GM19438 (cell line): ENCODE results near the gene EVI5L.

Source experiments
- ATAC-seq: cut with Tn5 transposase; IDR thresholded peaks from one replicate; pipeline ENCODE4 v1.9.1; 2021; ENCODE audit warnings: low read depth; ENCODE audit not compliant: unreplicated experiment

Gene EVI5L

DNA sequence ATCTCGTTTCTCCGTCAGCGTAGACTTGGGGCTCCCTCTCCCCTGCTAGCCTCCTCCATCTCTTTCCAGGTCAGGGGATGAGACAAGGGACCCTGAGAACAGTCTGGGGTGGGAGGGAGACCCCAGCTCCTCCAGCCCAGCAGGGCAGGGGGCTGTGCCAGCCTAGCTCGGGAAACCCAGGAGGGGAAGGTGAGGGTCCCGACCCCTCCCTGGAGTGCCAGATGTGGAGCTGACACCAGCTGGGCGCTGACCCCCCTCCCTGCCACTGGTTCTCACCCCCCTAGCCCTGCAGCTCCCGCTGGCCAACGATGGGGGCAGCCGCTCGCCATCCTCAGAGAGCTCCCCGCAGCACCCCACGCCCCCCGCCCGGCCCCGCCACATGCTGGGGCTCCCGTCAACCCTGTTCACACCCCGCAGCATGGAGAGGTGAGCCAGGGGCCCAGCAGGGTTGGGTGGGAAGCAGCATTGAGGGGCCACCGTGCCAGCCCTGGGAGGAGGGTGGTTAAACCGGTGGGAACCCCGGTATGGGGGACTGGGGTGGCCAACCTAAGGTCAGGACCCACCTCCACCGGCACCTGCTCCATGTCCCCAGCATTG lies 79.6 kb downstream of the EVI5L start:
- no peak for ATAC-seq

DNA sequence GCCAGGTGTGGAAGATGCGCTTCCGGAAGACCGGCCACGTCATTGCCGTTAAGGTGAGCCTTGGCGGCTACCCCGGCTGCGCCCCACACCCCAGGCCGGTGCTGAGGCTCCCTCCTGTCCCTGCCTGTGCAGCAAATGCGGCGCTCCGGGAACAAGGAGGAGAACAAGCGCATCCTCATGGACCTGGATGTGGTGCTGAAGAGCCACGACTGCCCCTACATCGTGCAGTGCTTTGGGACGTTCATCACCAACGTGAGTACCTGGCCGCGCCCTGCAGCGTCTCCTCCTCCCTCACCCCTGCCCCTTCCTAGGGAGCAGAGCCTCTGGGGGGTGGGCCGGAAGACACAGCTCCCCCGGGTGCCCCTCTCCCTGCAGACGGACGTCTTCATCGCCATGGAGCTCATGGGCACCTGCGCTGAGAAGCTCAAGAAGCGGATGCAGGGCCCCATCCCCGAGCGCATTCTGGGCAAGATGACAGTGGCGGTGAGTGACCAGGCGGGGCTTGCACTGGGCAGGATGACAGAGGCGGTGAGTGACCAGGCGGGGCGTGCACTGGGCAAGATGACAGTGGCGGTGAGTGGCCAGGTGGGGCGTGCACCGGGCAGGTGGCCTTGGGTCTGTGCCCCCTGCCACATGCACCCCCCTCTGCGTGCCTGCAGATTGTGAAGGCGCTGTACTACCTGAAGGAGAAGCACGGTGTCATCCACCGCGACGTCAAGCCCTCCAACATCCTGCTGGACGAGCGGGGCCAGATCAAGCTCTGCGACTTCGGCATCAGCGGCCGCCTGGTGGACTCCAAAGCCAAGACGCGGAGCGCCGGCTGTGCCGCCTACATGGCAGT lies 80.5 kb downstream of the EVI5L start:
- no peak for ATAC-seq

DNA sequence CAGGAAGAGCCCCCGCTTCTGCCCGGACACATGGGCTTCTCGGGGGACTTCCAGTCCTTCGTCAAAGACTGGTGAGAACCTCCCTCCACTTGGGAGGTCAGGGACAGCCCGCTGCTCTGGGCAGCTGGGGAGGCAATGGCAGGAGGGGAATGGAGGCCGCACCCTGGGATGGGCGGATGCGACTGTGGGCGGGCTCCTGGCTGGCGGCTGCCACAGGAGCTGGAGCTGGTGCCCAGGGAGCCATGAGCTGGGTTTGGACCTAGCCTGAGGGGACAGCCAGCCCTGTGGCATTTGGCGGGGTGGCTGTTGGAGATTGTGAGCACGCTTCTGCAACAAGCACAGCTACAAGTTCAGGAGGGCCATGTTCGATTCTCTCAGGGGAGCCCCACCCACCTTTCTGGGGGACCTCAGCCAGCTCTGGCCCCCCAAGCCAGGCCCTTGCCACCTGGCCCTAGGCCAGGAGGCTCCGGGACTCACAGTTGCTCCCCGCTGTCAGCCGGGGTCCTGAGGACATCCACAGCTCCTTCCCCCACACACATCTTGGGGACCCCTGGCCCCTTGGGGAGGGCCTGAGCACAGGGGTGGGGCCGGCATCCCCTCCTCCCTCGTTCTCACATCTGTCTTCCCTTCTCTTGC lies 81.6 kb downstream of the EVI5L start:
- no peak for ATAC-seq

DNA sequence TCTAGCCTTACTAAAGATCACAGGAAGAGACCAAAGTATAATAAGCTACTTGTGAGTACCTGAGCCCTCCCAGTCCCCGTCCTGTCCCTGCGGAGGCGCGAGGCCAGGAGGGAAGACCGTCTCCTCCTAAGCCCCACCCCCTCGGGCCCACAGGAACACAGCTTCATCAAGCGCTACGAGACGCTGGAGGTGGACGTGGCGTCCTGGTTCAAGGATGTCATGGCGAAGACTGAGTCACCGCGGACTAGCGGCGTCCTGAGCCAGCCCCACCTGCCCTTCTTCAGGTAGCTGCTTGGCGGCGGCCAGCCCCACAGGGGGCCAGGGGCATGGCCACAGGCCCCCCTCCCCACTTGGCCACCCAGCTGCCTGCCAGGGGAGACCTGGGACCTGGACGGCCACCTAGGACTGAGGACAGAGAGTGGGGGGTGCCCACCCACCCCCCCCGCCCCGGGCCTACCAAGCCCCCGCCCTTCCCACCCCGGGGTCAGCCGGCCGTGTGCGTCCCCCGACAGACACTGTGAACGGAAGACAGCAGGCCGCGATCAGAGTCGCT lies 82.2 kb downstream of the EVI5L start:
- ATAC-seq: no peak

DNA sequence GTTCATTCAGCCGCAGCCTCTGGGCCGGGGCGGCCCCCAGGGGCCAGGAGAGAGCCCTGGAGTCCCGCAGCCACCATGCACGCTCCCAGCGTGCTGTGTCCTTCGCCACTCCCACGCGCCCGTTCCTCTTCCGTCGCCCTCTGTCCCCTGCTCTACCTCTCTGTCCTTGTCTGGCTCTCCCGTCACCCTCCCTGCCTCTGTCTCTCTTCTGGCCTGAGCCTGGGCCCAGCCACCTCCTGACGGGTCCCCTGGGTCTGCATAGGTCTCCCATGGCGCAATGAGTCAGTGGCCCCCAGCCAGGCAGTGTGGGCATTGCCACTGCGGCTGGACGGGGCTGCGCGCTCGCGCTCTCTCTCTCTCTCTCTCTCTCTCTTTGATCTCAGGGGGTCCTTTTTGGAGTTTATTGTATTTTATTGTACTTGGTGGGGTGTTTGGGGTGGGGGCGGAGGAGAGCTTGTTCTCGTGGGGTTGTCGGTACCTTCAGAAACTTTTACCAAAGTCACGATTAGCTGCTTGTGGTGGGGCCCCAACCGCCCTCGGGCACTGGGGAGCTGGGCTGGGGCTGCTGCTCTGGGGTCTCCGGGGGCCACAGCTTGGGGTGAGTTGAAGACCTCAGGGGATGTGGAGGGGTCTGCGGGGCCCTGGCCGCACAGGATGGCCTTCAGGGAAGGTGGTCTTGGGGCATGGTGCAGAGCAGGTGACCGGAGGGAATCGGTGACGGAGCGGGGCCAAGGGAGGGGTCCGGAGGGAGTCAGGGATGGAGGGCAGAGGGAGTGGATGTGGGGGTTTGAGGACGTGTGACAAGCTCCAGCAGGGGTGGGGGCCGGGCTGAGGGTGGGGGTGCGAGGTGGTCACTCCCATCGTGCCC lies 82.9 kb downstream of the EVI5L start:
- no peak for ATAC-seq

DNA sequence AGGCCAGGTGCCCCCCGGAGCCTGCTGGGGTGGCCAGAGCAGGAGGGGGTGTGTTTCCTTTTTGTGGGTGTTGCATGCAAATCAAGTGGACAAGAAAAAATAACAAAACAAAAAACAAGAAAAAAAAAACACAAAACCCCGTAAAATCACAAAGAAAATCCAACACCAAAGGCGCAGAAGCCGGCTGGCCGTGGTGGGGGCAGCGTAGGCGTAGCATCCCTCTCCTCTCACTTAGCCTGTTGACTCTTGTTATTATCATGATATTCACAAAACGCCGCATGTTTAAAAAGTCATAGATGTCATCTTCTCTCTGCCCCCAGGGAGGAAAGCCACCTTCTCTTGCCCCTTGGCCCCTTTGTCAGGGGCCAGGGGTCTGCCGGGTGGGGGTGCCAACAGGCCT lies 83.6 kb downstream of the EVI5L start:
- ATAC-seq: no peak

DNA sequence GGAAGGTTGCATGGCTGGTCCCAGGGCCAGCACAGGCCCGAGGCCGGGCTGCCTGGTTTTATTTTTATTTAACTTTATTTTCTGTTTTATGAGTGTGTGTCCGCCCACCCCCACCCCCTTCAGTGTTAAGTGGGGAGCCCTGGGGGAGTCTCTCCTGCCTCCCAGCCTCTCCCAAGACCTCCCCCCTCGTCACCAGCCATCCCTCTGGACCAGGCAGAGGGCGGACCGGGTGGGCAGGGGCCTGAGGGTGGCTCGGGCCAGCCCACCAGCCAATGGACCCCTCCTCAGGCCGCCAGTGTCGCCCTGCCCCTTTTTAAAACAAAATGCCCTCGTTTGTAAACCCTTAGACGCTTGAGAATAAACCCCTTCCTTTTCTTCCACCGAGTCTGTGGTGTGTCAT lies 84.1 kb downstream of the EVI5L start:
- no peak for ATAC-seq
